ENCODE results near the gene APLF.
"Not testable (repeated sequence)": the region's sequence is repeated elsewhere in the genome, so short reads cannot be mapped to it uniquely, and the experiment has no call there.

Gene APLF

GRCh38 chr2:68475576-68475975 is 8.2 kb downstream of the APLF start:
- DNase-seq (ENCODE audit: low spot score), result no peak

GRCh38 chr2:68476454-68476853 is 9.1 kb downstream of the APLF start:
- no peak for DNase-seq (ENCODE audit: low spot score)

DNA sequence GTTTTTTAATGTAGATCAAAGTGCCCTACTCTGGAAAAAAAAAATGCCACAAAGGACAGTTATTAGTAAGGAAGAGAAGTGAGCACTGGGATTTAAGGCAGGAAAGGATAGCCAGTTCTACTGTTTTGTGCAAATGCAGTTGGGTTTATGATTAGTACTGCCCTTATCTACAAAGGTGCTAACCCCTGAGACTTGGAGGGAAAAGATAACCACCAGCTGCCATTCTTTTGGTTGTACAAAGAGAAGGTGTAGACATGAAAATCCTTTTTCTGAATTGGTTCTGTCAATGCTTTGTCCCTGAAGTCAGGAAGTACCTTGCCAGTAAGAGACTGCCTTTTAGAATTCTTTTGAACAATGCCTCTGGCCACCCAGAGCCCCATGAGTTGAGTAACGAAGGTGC is 11.3 kb downstream of the APLF start:
- DNase-seq (ENCODE audit: low spot score), result no peak

DNA sequence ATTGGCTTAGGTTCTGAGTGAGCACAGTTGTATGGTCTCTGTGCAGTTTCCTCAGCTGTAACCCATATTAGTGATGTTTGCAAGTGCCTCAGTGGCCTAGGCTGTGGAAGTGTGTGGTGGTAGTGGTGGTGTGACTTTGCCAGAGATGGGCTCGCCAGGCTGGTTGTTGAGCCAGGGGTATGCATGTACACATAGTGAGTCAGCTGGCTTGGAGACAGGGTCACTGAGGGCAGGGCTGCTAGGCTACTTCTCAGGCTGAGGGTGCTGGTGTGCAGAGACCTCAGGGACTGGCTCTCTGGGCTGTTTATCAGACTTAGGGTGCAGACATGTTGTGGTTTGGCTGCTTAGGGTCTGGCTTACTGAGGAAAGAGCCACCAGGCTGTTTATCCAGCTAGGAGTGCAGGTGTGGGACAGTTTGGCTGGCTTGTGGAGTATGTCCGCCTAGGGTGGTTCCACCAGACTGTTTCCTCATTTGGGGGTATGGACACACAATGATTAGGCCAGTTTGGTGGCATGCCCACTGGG is 15.0 kb downstream of the APLF start:
- no peak for DNase-seq (ENCODE audit: low spot score)

DNA sequence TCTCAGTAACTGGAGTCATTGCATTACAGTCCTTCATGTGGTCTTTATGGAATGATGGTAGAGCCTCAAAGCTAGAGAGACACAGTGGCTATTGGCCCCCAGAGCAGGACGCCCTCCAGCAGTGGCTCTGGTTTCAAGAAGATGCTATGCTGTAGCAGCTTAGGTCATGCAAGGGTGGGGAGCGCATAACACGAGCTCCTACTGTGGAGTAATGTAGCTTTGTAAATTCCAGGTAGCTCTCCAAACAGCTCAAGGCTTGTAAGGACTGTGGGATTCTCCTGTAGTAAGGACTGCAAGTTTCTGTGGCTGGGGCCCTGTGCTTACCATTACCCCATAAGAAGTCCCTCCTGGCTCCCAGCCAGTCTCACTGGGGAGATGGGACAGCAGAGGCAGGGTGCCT is 15.6 kb downstream of the APLF start:
- no peak for DNase-seq (ENCODE audit: low spot score)

DNA sequence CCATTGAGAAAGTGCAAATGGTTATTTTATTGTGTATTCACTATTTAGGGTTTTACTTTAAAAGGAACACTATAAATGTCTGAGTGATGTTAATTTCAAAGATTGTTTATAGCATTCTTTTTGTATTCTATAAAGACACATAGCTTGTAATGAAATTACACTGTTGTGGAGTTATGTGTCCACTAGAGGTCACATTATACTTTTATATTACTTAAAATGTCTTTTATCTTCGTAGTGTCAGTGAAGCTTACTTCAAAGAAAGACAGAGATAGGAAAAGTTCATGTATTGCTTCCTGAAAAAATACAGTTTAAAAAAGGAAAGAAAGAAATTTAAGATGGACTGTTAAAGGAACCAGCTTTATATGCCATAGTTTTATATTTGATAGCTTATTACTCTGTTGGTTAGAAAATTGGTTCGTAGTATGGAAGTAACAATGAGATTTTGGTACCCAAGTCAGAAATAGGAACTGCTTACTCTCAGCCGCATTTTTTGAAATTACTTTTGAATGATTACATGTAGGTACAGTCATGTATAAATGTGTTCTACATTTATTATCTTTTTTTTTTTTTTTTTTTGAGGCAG is 20.5 kb downstream of the APLF start:
- peak; percentile 40 for DNase-seq (ENCODE audit: low spot score)

- not testable (repeated sequence) for DNase-seq (ENCODE audit: low spot score)
Observed at GRCh38 chr2:68488605-68489004, 21.2 kb downstream of the APLF start.

DNA sequence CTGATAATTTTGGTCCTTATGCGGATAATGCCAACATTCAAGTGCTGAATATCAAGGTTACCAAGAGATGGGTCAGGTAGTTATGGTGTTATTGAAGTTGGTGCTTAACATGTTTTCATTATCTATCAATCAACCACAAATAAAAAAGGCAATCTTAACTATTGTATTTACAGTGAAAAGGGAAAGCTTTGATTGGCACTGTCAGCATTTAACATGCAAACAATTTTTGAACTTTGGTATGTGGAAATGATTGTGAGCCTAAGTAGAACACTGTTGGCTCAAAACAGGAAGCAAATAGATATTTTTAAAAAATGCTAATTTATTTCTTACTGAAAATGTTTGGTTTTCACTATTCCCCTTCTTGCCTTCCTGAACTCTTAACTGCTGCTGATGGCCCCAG is 21.9 kb downstream of the APLF start:
- no peak for DNase-seq (ENCODE audit: low spot score)

GRCh38 chr2:68491582-68491981 is 24.2 kb downstream of the APLF start:
- no peak for DNase-seq (ENCODE audit: low spot score)

DNA sequence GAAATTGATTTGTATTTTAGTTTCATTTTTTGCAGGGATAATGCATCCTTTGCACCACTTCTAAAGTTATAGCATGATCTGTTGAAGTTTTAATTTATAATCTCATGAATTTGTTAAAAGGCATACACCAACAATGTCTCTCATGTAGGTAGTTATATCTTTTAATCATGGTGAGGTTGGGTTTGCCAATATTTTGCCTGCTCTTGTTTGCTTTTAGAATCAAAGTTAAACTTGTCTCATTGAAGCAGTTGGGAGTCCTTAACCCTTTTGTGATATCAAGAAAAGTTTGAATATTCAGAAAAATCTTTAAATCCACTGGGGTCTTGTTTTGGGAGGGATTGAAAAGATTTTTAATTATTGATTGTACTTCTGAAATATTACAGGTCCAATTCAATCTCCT is 31.7 kb downstream of the APLF start:
- DNase-seq (ENCODE audit: low spot score), result no peak

GRCh38 chr2:68500649-68501048 is 33.3 kb downstream of the APLF start:
- no peak for DNase-seq (ENCODE audit: low spot score)

DNA sequence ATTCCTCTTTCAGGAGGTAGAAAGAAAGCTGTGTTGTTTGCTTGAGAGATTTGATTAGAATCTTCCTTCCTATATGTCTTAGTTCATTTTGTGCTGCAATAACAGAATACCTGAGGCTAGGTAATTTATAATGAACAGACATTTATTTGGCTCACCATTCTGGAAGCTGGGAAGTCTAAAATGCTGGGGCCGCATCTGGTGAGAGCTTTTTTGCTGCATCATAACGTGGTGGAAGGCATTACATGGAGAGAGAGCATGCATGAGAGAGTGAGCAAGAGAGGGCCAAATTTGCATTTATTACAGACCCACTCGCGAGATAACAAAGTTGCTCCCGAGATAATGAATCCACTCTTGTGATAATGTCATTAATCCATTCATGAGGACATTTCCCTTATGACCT is 34.4 kb downstream of the APLF start:
- DNase-seq (ENCODE audit: low spot score), result no peak

DNA sequence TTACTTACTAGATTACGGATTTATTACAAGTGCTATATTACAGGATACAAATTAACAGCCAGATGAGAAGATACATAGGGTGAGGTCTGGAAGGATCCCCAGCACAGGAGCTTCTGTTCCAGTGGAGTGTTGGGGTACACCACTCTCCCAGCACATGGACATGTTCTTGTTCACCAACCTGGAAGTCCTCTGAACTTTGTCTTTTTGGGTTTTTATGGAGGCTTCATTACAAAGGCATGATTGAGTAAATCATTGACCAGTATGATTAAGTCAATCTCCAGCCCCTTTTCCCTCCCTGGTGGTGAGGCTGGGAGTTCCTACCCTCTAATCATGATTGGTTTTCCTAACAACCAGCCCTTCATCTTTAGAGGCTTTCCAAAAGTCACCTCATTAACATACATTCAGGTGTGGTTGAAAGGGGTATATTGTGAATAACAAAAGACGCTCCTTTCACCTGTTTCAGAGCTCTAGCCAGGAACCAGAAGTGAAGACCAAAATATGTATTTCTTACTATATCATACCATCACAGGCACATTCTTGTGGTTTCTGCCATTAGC is 38.3 kb downstream of the APLF start:
- no peak for DNase-seq (ENCODE audit: low spot score)

- no peak for DNase-seq (ENCODE audit: low spot score)
Observed at GRCh38 chr2:68506170-68506569, 38.8 kb downstream of the APLF start.

GRCh38 chr2:68512326-68512725 is 44.9 kb downstream of the APLF start:
- DNase-seq (ENCODE audit: low spot score), result no peak

GRCh38 chr2:68512966-68513365 is 45.6 kb downstream of the APLF start:
- DNase-seq (ENCODE audit: low spot score), result no peak

- no peak for DNase-seq (ENCODE audit: low spot score)
Observed at GRCh38 chr2:68514316-68514929, 47.0 kb downstream of the APLF start.

DNA sequence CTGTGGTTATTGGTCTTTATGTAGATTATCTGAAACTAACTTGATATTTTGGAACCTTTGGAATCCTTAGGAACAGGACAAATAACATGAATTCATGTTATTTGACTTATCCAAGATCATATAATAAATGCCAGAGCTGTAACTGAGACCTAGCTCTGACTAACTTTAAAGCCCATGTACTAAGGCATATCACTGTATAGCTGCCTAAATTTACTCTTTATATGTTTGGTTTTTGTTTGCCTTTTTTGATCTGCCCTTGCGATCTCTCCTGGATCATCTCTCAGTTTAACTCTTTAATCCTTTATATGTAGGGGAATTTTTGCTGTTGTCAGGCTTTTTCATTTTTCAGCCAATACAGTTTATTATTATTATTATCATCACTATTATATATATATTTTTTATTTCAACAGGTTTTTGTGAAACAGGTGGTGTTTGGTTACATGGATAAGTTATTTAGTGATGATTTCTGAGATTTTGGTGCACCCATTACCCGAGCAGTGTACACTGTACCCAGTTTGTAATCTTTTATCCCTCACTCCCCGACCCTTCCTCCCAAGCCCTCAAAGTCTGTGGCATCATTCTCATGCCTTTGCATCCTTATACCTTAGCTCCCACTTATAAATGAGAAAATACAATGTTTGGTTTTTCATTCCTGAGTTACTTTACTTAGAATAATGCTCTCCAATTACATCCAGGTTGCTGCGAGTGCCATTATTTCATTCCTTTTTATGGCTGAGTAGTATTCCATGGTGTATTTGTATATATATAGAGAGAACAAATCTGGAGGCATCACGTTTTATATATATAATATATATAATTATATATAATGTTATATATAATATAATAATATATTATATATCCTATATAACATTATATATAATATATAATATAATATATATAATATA is 48.9 kb downstream of the APLF start:
- DNase-seq (ENCODE audit: low spot score), result no peak

- no peak for DNase-seq (ENCODE audit: low spot score)
Observed at GRCh38 chr2:68519236-68519635, 51.9 kb downstream of the APLF start.

DNA sequence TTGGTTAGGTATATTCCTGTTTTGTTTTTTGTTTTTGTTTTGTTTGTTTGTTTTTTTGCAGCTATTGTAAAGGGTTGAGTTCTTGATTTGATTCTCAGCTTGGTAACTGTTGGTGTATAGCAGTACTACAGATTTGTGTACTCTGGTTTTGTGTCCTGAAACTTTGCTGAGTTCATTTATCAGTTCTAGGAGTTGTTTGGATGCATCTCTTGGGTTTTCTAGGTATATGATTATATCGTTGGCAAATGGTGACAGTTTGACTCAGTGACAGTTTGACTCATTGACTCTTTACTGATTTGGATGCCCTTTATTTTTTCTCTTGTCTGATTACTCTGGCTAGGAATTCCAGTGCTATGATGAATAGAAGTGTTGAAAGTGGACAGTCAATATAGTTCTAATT is 53.7 kb downstream of the APLF start:
- DNase-seq (ENCODE audit: low spot score), result no peak

DNA sequence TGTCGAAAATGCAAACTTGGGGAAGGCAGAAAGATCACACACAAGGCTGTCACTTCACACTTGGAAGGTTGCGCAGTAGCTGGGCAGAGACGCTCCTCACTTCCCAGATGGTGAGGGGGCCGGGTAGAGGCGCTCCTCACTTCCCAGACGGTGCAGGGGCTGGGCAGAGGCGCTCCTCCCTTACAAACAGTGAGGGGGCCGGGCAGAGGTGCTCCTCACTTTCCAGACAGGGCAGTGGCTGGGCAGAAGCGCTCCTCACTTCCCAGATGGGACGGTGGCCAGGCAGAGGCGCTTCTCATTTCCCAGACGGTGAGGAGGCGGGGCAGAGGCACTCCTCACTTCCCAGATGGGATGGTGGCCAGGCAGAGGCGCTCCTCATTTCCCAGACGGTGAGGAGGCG is 59.6 kb downstream of the APLF start:
- DNase-seq (ENCODE audit: low spot score), result not testable (repeated sequence)

- DNase-seq (ENCODE audit: low spot score), result not testable (repeated sequence)
Observed at GRCh38 chr2:68527343-68528081, 60.1 kb downstream of the APLF start.

Data from AG08395 (cell line).